ENCODE results near the gene OPCML. TPM values are rescaled to one million over a fixed set of nuclear protein-coding genes. Genes with fewer than 3 reads are reported as not detected.

OPCML gene
- total RNA-seq, 5 donors from 2014 or later (not counting 1 experiment from before 2014, with no cell fraction given) = not detected

DNA sequence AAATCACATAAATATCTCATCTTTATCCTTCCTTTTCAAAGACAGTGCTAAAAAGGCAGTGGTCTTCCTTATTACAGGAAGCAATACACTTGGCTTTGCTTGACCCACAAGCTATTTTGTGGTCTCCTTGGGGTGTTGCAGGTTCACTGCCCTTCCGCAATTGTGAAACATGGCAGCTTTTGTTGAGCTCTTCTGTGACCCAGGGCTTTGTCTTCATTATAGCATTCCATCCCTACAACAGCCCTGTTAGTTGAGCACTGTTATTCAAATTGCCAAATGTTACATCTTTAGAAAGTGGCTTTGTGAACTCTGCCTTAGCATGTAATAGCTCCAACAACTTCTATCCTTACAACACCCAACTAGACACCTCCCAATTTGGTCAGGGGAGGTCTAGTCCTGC lies 107.1 kb downstream of the OPCML start:
- CTCF ChIA-PET = no interaction called here
- no peak overlapping the region for H3K27ac ChIP-seq (ENCODE audit: low read length)
- no peak overlapping the region for H3K4me3 ChIP-seq (ENCODE audit: control insufficient read depth in 1 of 2, extremely low read depth in 1 of 2, low read length in 1 of 2)
- no peaks in the 10 kb centered on the region for H3K4me1 ChIP-seq (ENCODE audit: control insufficient read depth in 1 of 2, extremely low read depth in 1 of 2, insufficient read depth in 2 of 2, low read length in 2 of 2)
- H3K9me3 ChIP-seq = no peaks in the 10 kb centered on the region
- Mint-ChIP-seq H3K27ac (no peak overlapping the region), H3K27me3 (no peaks in the 10 kb centered on the region), H3K4me3 (no peak overlapping the region), H3K36me3 (no peaks in the 10 kb centered on the region), H3K9me3 (peaks cover 0 to 15% (median 0%) of the 10 kb centered on the region in 3 donors), H3K4me1 (no peaks in the 10 kb centered on the region)
- 57% methylated on average over 1 of the region's 1 CpG for WGBS (ENCODE audit: insufficient coverage)
- no peak for DNase-seq
- no peaks in the 10 kb centered on the region for H3K36me3 ChIP-seq (ENCODE audit: control insufficient read depth in 2 of 2, extremely low read depth in 1 of 2, insufficient read depth in 1 of 2, low read length in 1 of 2)
- POLR2A ChIA-PET = no interaction called here
- peaks cover 0 to 2% of the 10 kb centered on the region in 2 experiments for H3K27me3 ChIP-seq (replicated peaks in 1 of 2; ENCODE audit: control insufficient read depth in 2 of 2, extremely low read depth in 1 of 2, insufficient read depth in 2 of 2, low read length in 1 of 2)
- no peak for ATAC-seq (replicated peaks in 1 of 4)

DNA sequence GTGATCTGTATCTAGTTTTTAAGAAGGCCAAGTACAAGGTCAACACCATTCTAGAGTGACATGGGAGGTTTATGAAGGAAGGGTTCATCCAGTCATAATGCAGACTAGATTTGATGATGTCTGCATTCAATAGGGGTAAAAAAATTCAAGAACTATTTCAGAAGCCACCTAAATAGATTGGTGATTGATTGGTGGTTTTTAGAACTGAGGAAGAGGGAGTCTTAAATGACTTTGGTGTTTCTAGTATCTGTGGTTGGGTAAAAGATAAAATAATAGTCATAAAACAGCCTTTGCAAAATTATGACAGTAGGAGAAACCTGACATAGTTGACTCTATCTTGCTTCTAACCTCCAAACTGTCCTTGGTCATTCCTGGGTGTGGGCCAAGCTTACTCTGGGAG lies 114.1 kb downstream of the OPCML start:
- Histone ChIP-seq H3K4me1 (ENCODE audit: control insufficient read depth in 1 of 2, extremely low read depth in 1 of 2, insufficient read depth in 2 of 2, low read length in 2 of 2) (no peaks in the 10 kb centered on the region), H3K36me3 (ENCODE audit: control insufficient read depth in 2 of 2, extremely low read depth in 1 of 2, insufficient read depth in 1 of 2, low read length in 1 of 2) (no peaks in the 10 kb centered on the region), H3K4me3 (ENCODE audit: control insufficient read depth in 1 of 2, extremely low read depth in 1 of 2, low read length in 1 of 2) (no peak overlapping the region), H3K27me3 (replicated peaks in 1 of 2; ENCODE audit: control insufficient read depth in 2 of 2, extremely low read depth in 1 of 2, insufficient read depth in 2 of 2, low read length in 1 of 2) (no peaks in the 10 kb centered on the region), H3K27ac (ENCODE audit: low read length) (no peak overlapping the region), H3K9me3 (no peaks in the 10 kb centered on the region)
- Mint-ChIP-seq H3K36me3 (no peaks in the 10 kb centered on the region), H3K27me3 (no peaks in the 10 kb centered on the region), H3K27ac (no peak overlapping the region), H3K4me3 (no peak overlapping the region), H3K9me3 (peaks cover 4 to 19% (median 12%) of the 10 kb centered on the region in 3 donors), H3K4me1 (no peaks in the 10 kb centered on the region)
- DNase-seq (no peak), ATAC-seq (replicated peaks in 1 of 4) (no peak)
- ChIA-PET POLR2A (no interaction called here), CTCF (no interaction called here)

DNA sequence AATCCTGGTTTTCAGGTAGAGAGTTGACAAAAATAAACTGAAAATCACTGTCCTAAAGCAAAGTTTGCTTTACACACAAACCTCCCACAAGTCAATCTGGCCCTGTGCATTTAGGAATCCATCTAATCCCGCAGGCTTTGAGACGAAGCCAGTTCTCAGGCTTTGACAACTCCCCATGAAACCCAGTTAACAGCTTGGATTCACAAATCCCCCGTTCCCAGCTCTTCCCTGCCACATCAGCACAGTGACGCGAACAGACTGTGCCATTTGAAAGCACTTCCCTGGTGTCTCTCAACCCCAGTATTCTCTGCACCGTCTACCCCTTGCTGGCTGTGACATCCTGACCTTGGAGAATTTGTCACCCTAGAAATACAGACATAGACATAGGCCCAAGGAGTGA lies 117.8 kb downstream of the OPCML start:
- H3K4me1 ChIP-seq (ENCODE audit: control insufficient read depth in 1 of 2, extremely low read depth in 1 of 2, insufficient read depth in 2 of 2, low read length in 2 of 2) = no peaks in the 10 kb centered on the region
- H3K36me3 ChIP-seq (ENCODE audit: control insufficient read depth in 2 of 2, extremely low read depth in 1 of 2, insufficient read depth in 1 of 2, low read length in 1 of 2) = no peaks in the 10 kb centered on the region
- Mint-ChIP-seq H3K36me3 (no peaks in the 10 kb centered on the region), H3K27me3 (no peaks in the 10 kb centered on the region), H3K4me1 (no peaks in the 10 kb centered on the region), H3K9me3 (peaks cover 5 to 12% (median 6%) of the 10 kb centered on the region in 3 donors), H3K27ac (no peak overlapping the region), H3K4me3 (no peak overlapping the region)
- no peaks in the 10 kb centered on the region for H3K27me3 ChIP-seq (replicated peaks in 1 of 2; ENCODE audit: control insufficient read depth in 2 of 2, extremely low read depth in 1 of 2, insufficient read depth in 2 of 2, low read length in 1 of 2)
- WGBS (ENCODE audit: insufficient coverage) = 69% methylated on average over 5 of the region's 6 CpGs
- H3K27ac ChIP-seq (ENCODE audit: low read length) = no peak overlapping the region
- H3K4me3 ChIP-seq (ENCODE audit: control insufficient read depth in 1 of 2, extremely low read depth in 1 of 2, low read length in 1 of 2) = no peak overlapping the region
- no peak for ATAC-seq (replicated peaks in 1 of 4)
- no peak for DNase-seq
- ChIA-PET POLR2A (no interaction called here), CTCF (no interaction called here)
- H3K9me3 ChIP-seq = no peaks in the 10 kb centered on the region

DNA sequence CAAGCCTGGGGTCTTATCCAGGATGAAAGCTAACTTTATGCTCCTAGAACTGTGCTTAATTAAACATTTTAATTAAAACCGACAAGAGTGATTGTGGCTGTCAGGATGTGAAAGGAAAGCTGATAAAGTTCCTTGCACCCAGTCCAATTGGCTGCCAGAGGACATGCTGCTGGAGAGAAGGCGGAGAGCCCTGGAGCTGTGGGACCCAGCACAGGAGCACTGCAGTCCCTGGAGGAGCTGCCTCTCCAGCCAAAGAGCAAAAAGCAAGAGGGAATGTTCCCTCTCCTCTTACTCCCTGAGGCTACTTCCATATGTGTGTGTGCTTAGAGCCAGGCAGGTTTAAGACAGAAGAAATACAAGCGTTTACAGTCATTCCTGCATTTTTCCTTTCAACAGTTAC lies 118.6 kb downstream of the OPCML start:
- Histone ChIP-seq H3K27ac (ENCODE audit: low read length) (no peak overlapping the region), H3K36me3 (ENCODE audit: control insufficient read depth in 2 of 2, extremely low read depth in 1 of 2, insufficient read depth in 1 of 2, low read length in 1 of 2) (no peaks in the 10 kb centered on the region), H3K9me3 (no peaks in the 10 kb centered on the region), H3K4me1 (ENCODE audit: control insufficient read depth in 1 of 2, extremely low read depth in 1 of 2, insufficient read depth in 2 of 2, low read length in 2 of 2) (no peaks in the 10 kb centered on the region), H3K27me3 (replicated peaks in 1 of 2; ENCODE audit: control insufficient read depth in 2 of 2, extremely low read depth in 1 of 2, insufficient read depth in 2 of 2, low read length in 1 of 2) (no peaks in the 10 kb centered on the region), H3K4me3 (ENCODE audit: control insufficient read depth in 1 of 2, extremely low read depth in 1 of 2, low read length in 1 of 2) (no peak overlapping the region)
- peaks cover 2 to 7% (median 5%) of the 10 kb centered on the region in 3 donors for H3K9me3 Mint-ChIP-seq
- no peaks in the 10 kb centered on the region for H3K4me1 Mint-ChIP-seq
- no peak for DNase-seq
- no peak overlapping the region for H3K27ac Mint-ChIP-seq
- WGBS (ENCODE audit: insufficient coverage) = 100% methylated on average over 1 of the region's 3 CpGs
- CTCF ChIA-PET = no interaction called here
- no peak overlapping the region for H3K4me3 Mint-ChIP-seq
- no peak for ATAC-seq (replicated peaks in 1 of 4)
- no peaks in the 10 kb centered on the region for H3K36me3 Mint-ChIP-seq
- POLR2A ChIA-PET = no interaction called here
- no peaks in the 10 kb centered on the region for H3K27me3 Mint-ChIP-seq

DNA sequence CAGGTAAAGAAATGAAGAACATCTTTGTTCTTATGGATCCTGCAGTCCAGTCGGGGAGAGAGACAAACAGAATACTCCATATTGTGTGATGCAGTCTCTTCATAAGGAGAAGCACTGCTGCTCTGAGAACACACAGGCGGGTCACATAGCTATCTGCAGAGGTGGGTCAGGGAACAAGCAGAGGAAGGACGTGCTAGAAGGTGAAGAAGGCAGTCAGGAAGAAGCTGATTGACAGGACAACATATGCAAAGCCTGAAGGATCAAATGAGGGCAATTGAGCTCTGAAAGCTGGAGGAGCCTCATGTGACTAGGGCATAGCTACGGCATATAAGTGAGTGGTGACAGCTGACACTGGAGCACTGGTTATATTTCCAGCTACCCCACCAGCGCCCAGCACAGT lies 122.5 kb downstream of the OPCML start:
- no peaks in the 10 kb centered on the region for H3K4me1 Mint-ChIP-seq
- H3K36me3 ChIP-seq (ENCODE audit: control insufficient read depth in 2 of 2, extremely low read depth in 1 of 2, insufficient read depth in 1 of 2, low read length in 1 of 2) = no peaks in the 10 kb centered on the region
- DNase-seq = no peak
- H3K27ac Mint-ChIP-seq = no peak overlapping the region
- ATAC-seq (replicated peaks in 1 of 4) = no peak
- no peaks in the 10 kb centered on the region for H3K27me3 ChIP-seq (replicated peaks in 1 of 2; ENCODE audit: control insufficient read depth in 2 of 2, extremely low read depth in 1 of 2, insufficient read depth in 2 of 2, low read length in 1 of 2)
- CTCF ChIA-PET = no interaction called here
- H3K4me3 Mint-ChIP-seq = no peak overlapping the region
- no peaks in the 10 kb centered on the region for H3K36me3 Mint-ChIP-seq
- H3K27me3 Mint-ChIP-seq = peaks cover 0 to 4% of the 10 kb centered on the region in 2 donors
- WGBS (ENCODE audit: insufficient coverage) = 52% methylated on average over 3 of the region's 5 CpGs
- POLR2A ChIA-PET = no interaction called here
- peaks cover 0 to 8% (median 2%) of the 10 kb centered on the region in 3 donors for H3K9me3 Mint-ChIP-seq
- no peaks in the 10 kb centered on the region for H3K4me1 ChIP-seq (ENCODE audit: control insufficient read depth in 1 of 2, extremely low read depth in 1 of 2, insufficient read depth in 2 of 2, low read length in 2 of 2)
- H3K4me3 ChIP-seq (ENCODE audit: control insufficient read depth in 1 of 2, extremely low read depth in 1 of 2, low read length in 1 of 2) = no peak overlapping the region
- H3K9me3 ChIP-seq = no peaks in the 10 kb centered on the region
- H3K27ac ChIP-seq (ENCODE audit: low read length) = no peak overlapping the region

DNA sequence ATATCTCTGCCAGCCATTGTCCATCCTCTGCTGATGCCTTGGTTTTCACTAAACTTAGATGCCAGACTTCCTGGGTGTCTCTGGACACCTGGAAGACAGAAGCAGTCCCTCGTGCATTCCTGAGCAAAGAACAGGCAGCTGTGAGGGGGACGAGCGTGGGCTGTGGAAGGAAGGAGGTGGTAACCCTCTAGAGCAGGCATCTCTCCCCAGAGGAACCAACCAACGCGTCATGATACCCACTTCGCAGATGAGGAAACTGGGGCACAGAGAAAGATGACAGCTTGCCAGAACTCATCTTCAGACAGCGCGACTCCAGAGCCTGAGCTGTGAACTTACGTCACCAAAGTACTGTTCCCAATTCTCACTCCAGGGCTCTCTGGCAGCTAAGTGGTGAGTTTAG lies 123.4 kb downstream of the OPCML start:
- H3K27me3 Mint-ChIP-seq = peaks cover 0 to 4% of the 10 kb centered on the region in 2 donors
- H3K27me3 ChIP-seq (replicated peaks in 1 of 2; ENCODE audit: control insufficient read depth in 2 of 2, extremely low read depth in 1 of 2, insufficient read depth in 2 of 2, low read length in 1 of 2) = no peaks in the 10 kb centered on the region
- POLR2A ChIA-PET = no interaction called here
- no peaks in the 10 kb centered on the region for H3K4me1 Mint-ChIP-seq
- WGBS (ENCODE audit: insufficient coverage) = no CpG with 5 or more reads among the region's 9 CpGs
- DNase-seq = no peak
- no peak for ATAC-seq (replicated peaks in 1 of 4)
- H3K4me3 ChIP-seq (ENCODE audit: control insufficient read depth in 1 of 2, extremely low read depth in 1 of 2, low read length in 1 of 2) = no peak overlapping the region
- no peak overlapping the region for H3K27ac Mint-ChIP-seq
- no peaks in the 10 kb centered on the region for H3K4me1 ChIP-seq (ENCODE audit: control insufficient read depth in 1 of 2, extremely low read depth in 1 of 2, insufficient read depth in 2 of 2, low read length in 2 of 2)
- no peaks in the 10 kb centered on the region for H3K36me3 Mint-ChIP-seq
- CTCF ChIA-PET = no interaction called here
- H3K9me3 ChIP-seq = no peaks in the 10 kb centered on the region
- no peak overlapping the region for H3K27ac ChIP-seq (ENCODE audit: low read length)
- H3K4me3 Mint-ChIP-seq = no peak overlapping the region
- peaks cover 0 to 14% (median 4%) of the 10 kb centered on the region in 3 donors for H3K9me3 Mint-ChIP-seq
- H3K36me3 ChIP-seq (ENCODE audit: control insufficient read depth in 2 of 2, extremely low read depth in 1 of 2, insufficient read depth in 1 of 2, low read length in 1 of 2) = no peaks in the 10 kb centered on the region

DNA sequence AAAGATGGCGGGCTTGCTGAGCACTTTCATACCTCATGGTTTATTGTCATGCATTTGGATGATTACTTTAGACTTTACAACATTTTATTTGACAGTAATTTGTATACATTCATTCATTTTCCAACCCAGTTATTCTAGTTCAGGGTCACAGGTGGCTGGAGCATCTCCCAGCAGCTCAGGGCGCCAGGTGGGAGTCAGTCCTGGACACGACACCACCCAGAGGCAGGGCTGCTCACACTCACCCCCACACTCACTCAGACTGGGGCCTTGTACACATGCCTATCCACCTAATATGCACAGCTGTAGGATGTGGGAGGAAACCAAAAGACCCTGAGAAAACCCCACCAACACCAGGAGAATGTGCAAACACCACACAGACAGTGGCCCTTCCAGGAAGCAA lies 123.9 kb downstream of the OPCML start:
- Histone ChIP-seq H3K4me3 (ENCODE audit: control insufficient read depth in 1 of 2, extremely low read depth in 1 of 2, low read length in 1 of 2) (no peak overlapping the region), H3K36me3 (ENCODE audit: control insufficient read depth in 2 of 2, extremely low read depth in 1 of 2, insufficient read depth in 1 of 2, low read length in 1 of 2) (no peaks in the 10 kb centered on the region), H3K27ac (ENCODE audit: low read length) (no peak overlapping the region), H3K4me1 (ENCODE audit: control insufficient read depth in 1 of 2, extremely low read depth in 1 of 2, insufficient read depth in 2 of 2, low read length in 2 of 2) (no peaks in the 10 kb centered on the region), H3K27me3 (replicated peaks in 1 of 2; ENCODE audit: control insufficient read depth in 2 of 2, extremely low read depth in 1 of 2, insufficient read depth in 2 of 2, low read length in 1 of 2) (no peaks in the 10 kb centered on the region), H3K9me3 (no peaks in the 10 kb centered on the region)
- no CpG with 5 or more reads among the region's 3 CpGs for WGBS (ENCODE audit: insufficient coverage)
- ChIA-PET CTCF (no interaction called here), POLR2A (no interaction called here)
- H3K4me3 Mint-ChIP-seq = no peak overlapping the region
- H3K36me3 Mint-ChIP-seq = no peaks in the 10 kb centered on the region
- DNase-seq (no peak), ATAC-seq (replicated peaks in 1 of 4) (no peak)
- no peaks in the 10 kb centered on the region for H3K4me1 Mint-ChIP-seq
- no peak overlapping the region for H3K27ac Mint-ChIP-seq
- H3K27me3 Mint-ChIP-seq = peaks cover 0 to 4% of the 10 kb centered on the region in 2 donors
- H3K9me3 Mint-ChIP-seq = peaks cover 0 to 15% (median 4%) of the 10 kb centered on the region in 3 donors
